Stimulated activated CD4-positive, alpha-beta T cell treated with anti-CD3 and anti-CD28 coated beads, Interleukin-15, amount 100 ng/mL, for 1 hour (primary cell): ENCODE results near the gene KHDRBS2.

Source experiments
- DNase-seq, 2 donors: peaks; one replicate each; pipeline ENCODE4 v3.0.0-alpha.2; 2020; ENCODE audit warnings: low read depth in 1 of 2, low spot score in 1 of 2

Gene KHDRBS2

DNA sequence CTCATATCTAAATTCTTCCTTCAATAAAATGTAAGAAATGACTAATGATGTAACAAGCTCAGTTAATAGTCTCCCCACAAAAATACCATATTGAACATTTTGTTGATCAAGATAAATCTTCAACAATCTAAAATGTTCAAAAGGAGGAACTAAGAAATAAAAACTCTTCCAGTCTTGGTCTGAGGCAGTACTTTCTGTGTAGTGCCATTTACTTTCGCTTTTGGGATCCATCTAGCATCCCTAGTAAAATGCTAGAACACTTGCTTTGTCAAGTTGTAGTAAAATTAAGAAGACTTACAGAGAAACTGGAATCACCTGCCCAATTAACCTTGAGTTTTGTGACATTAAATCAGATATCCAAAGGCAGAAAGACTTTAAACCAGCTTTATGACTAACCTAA is 246.4 kb downstream of the KHDRBS2 start:
- DNase-seq: no peak

DNA sequence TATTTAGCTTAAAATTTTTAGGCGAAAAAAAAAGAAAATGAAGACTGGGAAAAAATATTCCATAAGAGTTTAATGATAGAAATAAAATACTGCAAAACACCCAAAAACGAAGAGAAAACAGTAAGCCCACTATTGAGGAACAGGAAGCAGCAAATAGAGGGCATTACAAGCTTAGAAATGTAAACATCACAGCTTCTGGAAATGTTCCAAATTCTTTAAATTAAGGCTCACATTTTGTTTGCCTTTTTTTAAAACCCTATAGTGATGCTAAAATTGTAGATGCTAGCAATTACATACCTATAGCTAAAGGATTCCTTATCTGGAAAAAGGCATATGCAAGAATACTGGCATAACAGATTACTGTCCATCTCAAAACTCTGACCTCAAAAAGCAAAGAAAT is 248.6 kb downstream of the KHDRBS2 start:
- no peak for DNase-seq

DNA sequence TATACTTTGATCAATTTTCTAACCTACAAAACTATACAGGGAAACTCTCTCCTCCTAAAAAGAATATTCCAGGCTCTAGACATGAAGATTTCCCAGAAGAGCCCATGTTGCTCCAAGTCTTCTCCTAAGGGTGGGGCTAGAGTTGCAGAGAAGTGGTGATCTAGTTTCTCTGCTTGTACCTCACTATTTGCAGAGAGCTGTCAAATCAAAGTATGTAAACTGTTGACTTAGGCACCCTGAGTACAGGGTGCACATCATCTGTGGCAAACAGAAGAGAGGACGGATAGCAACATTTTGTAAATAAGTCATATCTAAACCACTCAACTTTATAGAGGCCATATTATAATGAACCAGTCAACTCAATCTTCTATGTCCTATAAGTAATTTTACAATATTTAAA is 250.1 kb downstream of the KHDRBS2 start:
- DNase-seq: no peak

DNA sequence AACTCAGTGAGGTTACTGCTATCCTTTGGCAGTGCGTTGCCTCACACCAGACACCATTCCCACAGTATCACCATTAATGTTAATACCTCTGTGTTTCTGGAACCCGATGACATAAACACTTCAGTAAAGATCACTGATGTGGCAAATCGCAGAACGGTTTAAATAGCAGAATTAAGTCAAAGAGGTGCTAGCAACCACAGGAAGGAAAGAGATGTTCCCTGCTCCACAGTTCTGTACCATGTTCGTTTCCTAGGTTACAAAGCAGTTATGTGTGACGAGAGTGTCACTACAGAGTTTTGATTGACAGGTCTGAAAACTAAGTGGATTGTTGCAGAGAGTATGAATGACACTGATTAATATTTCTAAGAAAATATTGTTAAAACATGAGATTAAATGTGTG is 272.3 kb downstream of the KHDRBS2 start:
- DNase-seq: no peak

DNA sequence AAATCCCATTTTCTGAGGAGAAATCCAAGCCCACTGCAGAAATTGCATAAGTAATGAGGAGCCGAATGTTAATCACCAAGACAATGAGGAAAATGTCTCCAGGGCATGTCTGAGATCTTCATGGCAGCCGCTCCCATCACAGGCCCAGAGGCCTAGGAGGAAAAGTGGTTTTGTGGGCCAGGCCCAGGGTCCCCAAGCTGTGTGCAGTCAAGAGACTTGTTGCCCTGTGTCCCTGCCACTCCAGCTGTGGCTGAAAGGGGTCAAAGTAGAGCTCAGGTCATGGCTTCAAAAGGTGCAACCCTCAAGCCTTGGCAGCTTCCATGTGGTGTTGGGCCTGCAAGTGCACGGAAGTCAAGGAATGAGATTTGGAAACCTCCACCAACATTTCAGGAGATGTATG is 276.6 kb downstream of the KHDRBS2 start:
- no peak for DNase-seq

DNA sequence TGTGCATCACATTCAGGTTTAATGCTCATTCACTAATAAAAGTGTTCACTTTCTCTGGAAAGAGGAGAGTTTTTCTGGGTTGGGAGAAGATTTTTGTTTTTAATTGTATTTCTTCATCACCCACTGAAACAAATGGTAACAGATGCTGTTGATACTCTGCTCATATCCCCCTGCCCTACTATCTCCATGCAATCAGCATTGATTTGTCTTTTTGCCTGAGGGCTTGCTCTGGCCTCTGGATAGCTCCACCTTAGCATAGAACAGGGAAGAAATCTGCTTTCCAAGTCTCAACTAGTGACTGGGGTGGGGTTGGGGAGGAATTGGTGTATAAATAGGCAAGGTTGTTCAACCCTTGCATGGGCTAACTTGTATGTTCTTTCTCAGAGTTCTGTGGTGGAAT is 296.4 kb downstream of the KHDRBS2 start:
- DNase-seq: no peak

DNA sequence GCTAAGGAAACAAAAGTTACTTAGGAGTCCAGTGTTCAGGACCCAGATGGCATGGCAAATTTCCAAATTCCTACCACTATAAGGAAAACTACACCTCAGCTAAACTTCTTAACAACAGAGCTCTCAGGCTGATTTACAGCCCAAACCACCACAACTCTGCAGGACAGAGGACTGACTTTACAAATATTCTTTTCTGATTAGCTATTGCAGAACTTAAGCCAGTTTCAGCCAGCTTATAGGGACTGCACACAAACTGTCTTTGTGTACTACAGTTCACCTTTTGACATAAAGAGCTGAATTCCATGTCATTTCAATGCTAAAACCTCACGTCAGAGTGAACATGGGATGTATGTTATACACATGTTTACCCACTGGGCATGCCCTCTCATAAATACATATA is 305.4 kb downstream of the KHDRBS2 start:
- no peak for DNase-seq

DNA sequence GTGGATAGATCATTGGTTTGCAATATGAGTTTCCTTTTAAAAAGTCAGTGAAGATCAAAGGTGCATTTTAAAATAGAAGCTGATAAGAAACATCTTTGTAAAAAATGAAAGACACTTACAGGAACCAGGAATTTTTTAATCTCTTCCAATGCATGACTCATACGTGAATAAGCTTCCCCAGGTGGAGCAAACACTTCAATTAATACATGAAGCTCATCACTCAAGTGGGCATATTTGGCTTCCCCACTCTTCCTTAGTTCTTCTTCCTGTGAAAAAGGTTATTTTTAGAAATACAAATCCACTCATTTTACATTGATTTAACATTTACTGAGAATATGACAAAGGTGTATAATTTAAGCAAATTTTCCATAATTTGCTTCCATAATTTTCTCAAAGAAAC is 308.1 kb downstream of the KHDRBS2 start:
- no peak for DNase-seq

DNA sequence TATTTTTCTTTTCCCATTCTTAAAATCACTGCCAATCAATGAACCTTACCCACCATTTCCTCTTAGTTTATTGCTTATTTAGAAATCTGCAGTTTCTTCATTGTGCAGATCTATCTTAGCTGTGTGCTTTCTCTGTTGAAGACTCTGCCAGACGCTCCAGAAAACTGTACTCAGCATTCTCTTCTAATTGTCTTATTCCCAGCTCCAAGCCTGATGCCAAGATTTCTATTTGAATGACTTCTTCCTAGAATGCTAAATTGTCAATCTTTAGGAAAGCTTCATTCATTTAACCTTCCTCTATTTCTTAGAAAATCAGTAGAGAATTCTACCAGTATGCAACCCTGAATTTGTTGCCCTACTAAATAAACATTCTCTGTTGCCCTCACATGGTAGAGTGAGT is 308.9 kb downstream of the KHDRBS2 start:
- DNase-seq: no peak

DNA sequence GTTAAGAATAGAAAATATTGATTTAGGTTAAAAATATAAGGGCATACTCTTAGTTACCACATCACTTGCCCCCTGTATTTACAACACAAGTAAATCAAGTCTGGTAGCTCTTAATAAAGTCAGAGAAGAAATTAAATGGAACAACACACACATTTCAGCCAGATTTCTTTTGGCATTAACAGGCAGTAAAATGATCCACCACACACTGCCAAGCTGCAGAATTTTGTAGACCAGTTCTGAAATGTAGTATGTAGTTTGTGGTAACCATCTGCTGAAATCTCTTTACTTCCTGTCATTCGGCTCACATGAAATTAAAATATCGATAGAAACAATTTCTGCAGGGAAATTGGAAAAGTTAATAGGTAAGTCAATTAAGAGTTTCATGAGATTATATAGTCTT is 326.8 kb downstream of the KHDRBS2 start:
- DNase-seq: no peak

DNA sequence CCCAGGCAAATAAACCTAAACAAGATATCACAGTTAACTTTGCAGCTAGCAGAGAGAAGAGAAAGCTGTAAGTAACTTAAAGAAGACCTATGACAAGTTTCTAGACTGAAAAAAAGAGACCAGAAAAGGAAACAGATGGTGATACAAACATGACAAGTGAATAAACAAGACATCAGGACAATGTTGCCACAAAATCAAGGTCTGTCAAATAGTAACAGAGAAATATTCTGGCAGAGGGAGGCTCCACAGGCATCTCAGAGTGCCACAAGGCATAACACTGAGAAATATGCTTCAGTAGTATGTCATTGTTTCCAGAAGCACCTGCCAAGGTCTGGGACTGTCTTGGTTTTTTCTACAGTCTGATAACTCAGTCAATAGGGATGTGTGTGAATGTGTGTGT is 332.2 kb downstream of the KHDRBS2 start:
- no peak for DNase-seq

DNA sequence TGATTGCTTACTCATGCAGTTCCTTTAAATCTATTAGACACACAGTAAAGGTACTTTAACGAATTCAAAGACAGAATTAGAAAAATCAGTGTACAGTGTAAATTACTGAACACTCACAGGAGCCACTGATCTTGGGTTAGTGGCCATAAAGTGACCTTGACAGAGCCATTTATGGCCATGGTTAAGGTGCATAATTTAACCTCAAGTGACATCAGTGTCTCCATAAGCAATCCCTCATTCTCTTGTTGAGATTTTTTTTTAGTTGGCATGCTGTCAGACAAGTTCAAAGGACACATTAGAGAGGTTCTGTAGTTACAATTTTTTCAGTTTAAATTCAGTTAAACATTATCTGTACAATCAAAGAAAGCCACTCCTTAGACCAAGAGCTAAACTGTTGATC is 334.4 kb downstream of the KHDRBS2 start:
- no peak for DNase-seq

DNA sequence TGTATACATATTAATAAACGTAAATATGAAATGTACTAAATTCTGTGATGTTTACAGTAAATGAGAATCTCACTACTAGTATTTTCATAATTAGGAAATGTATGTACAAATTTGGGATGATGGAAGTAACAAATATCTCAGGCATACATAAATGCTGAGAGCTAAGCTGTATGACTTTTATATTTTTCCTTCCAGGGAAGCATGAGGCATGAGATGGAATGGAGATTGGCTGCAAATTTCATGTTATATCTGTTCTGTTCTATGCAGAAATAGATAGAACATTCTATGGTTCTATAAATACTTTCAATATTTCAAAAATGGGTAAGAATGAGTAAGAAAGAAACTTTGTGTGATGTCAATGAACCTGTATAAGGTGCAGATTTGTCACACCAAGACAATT is 335.2 kb downstream of the KHDRBS2 start:
- DNase-seq: no peak

DNA sequence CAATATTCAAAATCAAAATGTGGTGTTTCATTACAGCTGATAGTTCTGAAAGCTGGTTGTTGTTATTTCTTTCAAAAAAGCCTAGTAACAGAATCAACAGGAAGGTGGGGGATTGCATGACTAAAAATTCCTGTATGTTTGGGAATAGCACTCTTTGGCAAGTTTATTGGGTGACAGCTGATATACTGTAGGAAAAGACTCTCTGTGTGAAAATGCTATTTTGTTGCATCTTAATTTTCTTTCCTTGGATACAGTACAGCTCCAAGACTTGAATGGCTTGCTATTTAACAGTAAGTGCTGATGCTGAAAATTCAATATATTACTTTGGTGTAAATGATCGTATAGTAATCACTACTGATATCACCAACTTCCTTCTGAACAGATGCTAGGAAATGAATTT is 336.1 kb downstream of the KHDRBS2 start:
- DNase-seq: no peak

DNA sequence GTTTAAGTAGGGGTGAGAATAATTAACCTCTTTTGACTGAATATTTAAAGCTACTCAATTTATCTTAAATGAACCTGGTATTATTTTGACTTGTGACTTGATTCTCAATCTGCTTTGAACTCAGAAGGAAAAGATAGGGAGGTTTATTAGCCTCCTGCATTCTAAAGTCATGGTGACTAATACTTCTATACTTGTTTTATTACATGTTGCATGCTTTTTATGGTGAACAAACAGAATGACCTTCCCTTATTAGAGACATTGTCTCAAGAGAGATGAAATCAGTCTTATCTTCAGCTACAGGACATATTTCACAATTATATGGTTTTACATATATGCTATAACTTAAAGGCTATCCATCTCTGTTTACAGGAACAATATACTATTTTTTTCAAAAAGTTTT is 336.9 kb downstream of the KHDRBS2 start:
- DNase-seq: no peak

DNA sequence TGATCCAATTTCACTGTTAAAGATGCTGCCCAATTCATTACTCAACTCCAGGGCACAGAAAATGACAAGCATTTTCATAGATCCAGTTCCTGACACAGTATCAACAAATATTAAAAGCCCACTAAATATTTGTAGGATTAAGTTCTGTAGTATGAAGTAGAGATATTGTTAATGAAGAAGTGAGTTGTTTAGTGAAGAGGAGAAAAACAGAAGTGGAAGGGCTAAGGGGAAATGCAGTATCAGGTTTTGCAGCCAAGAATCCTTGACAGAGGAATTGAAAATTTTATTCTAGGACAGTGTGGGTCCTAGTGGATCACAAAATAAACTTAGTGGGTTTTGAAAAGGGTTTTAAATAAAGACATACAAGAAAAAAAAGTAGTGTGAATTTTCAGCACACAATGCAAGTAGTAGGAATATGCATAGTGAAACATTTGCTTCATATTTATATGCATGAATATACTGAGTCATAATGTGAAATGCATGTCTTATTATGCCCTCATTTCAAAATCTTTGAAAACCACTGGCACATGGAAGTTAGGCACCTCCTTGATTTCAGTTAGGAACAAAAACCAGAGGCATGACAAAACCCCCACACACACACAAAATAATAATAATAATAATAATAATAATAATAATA is 338.6 kb downstream of the KHDRBS2 start:
- DNase-seq: no peak

DNA sequence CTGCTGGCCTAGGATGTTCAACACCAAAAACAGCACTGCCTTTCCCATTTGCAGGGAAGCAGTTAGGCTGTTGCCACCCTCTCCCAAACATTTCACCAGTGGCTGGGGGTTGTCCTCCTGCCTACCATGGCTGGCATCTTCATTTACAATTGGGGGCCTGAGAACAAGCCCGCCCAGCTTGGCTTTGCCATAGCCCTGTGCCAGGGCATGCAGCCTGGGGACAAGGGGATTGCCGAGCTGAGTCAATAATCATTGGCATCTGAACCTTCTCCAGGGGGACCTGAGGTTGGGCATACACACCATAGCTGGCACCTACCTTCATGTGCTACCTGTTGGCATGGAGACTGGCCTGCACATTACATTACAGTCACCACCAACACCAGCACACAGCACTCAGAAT is 345.1 kb downstream of the KHDRBS2 start:
- no peak for DNase-seq

DNA sequence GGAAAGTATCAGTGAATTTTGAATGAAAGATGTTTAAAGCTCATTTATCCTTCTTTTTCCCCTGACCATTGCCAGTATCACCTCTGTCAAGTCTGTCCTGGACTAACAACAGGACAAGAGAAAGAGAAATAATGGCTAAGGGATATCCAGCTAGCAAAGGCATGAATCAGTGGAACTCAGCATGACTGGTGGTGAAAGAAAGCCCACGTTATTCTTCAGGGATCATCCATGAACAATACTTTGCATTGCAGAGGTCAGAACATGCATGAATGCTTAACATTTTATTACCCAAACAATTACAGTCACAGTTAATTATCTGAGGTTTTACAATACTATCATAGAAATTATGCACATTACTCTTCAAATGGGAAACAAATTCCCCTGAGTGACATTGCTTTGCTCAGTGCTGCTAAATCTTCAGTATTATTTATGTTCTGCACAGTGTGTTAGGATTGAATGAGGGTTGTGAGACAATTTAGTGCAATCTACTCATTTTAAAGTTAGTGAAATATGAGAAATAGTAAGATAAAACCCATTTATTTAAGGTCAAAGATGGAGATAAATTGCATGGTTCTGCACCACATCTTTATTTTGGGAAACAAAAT is 350.7 kb downstream of the KHDRBS2 start:
- DNase-seq: no peak

DNA sequence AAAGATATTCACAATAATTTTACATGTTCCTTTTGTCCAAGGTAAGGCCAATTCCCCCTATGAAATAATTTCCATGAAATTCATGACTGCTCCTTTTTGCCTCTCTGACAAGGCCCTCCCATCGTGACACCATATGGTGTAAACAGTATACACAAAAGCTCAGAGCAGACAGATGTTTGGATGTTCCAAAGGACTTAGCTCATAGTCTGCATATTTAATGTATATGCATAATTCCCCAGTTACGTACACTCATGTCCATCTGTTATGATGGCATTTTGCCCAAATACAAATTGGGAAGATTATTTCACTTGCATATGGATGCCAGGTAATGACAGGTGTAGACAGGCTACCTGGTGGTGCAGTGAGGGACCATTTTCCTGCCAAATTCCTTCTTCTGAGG is 376.5 kb downstream of the KHDRBS2 start:
- DNase-seq: no peak

DNA sequence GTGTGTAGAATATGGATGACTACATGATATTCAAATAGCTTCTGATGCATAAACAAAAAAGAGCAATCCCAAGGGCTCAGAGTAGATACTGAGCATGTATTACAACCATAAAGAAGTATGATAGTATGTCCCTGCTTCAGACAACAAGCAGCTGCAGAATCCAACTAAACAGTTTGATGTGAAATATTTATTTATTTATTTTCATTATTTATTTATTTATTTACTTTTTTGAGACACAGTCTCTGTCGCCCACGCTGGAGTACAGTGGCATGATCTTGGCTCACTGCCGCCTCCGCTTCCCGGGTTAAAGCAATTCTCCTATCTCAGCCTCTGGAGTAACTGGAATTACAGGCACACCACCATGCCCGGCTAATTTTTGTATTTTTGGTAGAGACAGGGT is 384.3 kb downstream of the KHDRBS2 start:
- no peak for DNase-seq

DNA sequence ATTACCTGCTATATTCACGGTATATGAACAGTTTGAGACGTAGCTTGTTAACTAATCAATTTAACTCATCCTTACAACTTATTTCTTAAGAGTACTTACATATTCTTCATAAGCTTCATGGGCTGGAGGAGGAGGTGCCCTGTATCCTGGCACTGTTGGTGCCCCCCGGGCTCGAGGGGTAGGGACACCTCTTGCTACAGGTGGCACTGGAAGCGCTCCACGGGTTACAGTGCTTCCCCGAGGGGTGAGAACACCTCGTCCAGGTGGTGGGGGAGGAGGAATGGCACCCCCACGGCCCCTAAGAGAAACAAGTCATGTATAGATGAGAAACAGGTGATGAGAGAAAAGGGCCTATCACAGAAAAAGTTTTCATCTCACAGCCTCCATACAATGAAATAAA is 391.5 kb downstream of the KHDRBS2 start:
- DNase-seq: no peak

DNA sequence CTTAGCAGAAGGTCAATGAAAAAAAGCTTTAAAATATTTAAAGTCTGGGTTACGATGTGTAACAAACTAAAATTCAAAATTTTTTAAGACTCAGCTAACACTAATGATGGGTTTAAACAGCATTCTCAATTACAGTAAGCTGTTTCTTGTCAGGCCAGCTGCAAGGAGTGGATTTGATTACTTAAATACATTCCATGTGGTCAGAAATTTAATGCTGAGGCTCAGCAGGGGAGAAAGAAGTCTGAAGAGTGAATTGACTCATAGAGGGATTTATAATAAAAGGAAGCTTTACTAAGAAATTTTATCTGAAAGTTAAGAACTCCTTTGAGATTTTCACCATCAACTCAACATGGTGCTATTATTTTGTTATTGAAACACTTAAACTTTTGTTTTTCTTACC is 398.6 kb downstream of the KHDRBS2 start:
- DNase-seq: no peak

DNA sequence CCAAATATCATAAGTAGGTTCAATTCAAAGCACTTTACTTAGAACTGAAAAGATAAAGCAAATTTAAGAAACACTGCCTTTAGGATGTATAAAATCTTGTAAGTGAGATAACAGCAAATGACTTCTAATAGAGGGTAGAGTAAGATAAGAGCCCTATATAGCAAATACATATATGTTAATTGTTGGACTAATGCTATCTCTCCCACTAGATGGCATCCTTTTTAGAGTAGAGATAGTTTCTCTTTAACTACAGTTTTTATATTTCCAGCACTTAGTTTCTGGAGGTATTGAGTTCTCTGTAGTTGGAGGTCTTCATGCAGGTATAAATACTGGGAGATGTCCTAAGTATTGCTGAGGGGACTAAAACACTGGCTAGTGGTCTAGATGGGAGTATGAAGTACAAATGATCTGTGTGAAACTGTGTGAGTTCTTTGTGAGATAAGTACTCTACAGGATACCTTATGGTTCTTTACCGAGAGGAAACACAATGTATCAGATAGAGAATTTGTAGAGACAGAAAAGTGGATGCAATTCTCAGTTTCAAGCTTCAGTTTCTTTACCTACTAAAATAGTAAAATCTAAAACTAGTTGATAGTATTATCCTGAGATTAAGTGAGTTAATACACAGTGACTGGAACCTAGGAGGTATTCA is 399.3 kb downstream of the KHDRBS2 start:
- no peak for DNase-seq
